OCI-LY3 (cell line): ENCODE data around the gene YBX1.

Experiments used
- H2AFZ ChIP-seq: fragments of 200-600, 300-600 bp; shearing (Covaris generic); 2 replicates; pipeline ENCODE4 v1.6.0; 2014; ENCODE audit warnings: antibody characterized with exemption, low read depth, low read length
- H3K27ac ChIP-seq: fragments of 200-600, 300-600 bp; sonication (generic); 2 replicates; pipeline ENCODE4 v1.5.1; 2014; ENCODE audit warnings: mild to moderate bottlenecking, low read length, moderate library complexity, mixed read lengths
- H3K27me3 ChIP-seq: fragments of 200-600, 300-600 bp; sonication (generic); 2 replicates; pipeline ENCODE4 v1.6.1; 2014; ENCODE audit warnings: low read depth, low read length, mixed read lengths
- H3K36me3 ChIP-seq: fragments of 200-600, 300-600 bp; sonication (generic); replicated peaks from 2 replicates; pipeline ENCODE3; 2014; ENCODE audit warnings: low read depth, low read length, mixed read lengths
- H3K4me1 ChIP-seq: fragments of 300-600, 200-600 bp; sonication (generic); 2 replicates; pipeline ENCODE4 v1.6.1; 2014; ENCODE audit warnings: low read length, mixed read lengths
- H3K4me2 ChIP-seq: fragments of 200-600, 300-600 bp; sonication (generic); 2 replicates; pipeline ENCODE4 v1.6.1; 2014; ENCODE audit warnings: low read length, mixed read lengths
- H3K4me3 ChIP-seq: fragments of 300-600, 200-600 bp; sonication (generic); 2 replicates; pipeline ENCODE4 v1.5.1; 2014; ENCODE audit warnings: antibody characterized with exemption, mild to moderate bottlenecking, low read length, moderate library complexity
- H3K79me2 ChIP-seq: fragments of 300-600, 200-600 bp; shearing (Covaris generic); 2 replicates; pipeline ENCODE4 v1.6.1; 2014; ENCODE audit warnings: mild to moderate bottlenecking, low read length, mixed read lengths
- H3K9ac ChIP-seq: fragments of 300-600, 200-600 bp; shearing (Covaris generic); 2 replicates; pipeline ENCODE4 v1.6.0; 2014; ENCODE audit warnings: mild to moderate bottlenecking, low read length, moderate library complexity
- H3K9me3 ChIP-seq: fragments of 200-600, 300-600 bp; shearing (Covaris generic); 2 replicates; pipeline ENCODE4 v1.6.1; 2014; ENCODE audit warnings: low read length, mixed read lengths; ENCODE audit not compliant: insufficient read depth
- H4K20me1 ChIP-seq: fragments of 200-600, 300-600 bp; sonication (generic); 2 replicates; pipeline ENCODE4 v1.6.1; 2016; ENCODE audit warnings: low read length, mixed read lengths; ENCODE audit not compliant: insufficient read depth
- EZH2phosphoT487 ChIP-seq: fragments of 200-600 bp; shearing (Covaris generic); IDR thresholded peaks from 2 replicates; pipeline ENCODE4 v1.6.1; 2018; ENCODE audit warnings: antibody characterized with exemption, mixed run types, low read depth
- TF ChIP-seq, protein P1 (sequence below): fragments of 200-600, 300-600 bp; sonication (generic); IDR thresholded peaks from 2 replicates; pipeline ENCODE4 v1.5.1; 2014; ENCODE audit warnings: antibody characterized with exemption, low read length, low read depth

YBX1 gene

DNA sequence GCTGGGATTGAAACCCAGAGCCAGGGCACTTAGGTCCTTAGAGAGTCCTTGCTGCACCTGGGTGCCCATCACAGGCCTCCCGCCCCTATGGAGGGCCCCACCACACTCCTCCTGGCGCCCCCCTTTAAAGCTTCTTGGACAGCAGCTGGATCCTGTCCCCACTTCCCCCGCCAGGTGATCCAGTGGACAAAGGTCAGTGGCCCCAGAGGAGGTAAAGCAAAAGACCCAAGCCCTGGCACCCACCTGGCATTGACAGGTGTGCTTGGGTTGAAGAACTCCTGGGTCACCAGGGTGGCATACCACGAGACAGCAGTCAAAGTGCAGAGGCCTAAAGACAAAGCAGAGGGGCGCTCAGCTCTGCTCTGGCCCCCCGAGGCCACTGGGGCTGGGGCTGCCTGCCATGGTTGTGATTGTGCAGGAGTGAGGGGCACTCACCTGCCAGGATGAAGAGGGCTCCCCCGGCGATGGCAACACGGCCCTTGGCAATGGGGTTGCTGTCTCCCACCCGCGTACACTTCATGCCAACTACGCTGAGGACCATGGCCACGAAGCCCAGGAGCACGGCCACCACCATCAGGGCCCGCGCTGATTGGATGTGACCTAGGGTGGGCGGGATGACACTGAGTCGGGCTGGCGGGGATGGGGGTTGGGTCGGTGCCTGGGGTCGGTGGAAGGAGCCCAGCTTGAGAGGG lies 55.9 kb downstream of the YBX1 start:
- TF ChIP-seq EZH2phosphoT487 = no peak
- TF ChIP-seq, protein P1, sequence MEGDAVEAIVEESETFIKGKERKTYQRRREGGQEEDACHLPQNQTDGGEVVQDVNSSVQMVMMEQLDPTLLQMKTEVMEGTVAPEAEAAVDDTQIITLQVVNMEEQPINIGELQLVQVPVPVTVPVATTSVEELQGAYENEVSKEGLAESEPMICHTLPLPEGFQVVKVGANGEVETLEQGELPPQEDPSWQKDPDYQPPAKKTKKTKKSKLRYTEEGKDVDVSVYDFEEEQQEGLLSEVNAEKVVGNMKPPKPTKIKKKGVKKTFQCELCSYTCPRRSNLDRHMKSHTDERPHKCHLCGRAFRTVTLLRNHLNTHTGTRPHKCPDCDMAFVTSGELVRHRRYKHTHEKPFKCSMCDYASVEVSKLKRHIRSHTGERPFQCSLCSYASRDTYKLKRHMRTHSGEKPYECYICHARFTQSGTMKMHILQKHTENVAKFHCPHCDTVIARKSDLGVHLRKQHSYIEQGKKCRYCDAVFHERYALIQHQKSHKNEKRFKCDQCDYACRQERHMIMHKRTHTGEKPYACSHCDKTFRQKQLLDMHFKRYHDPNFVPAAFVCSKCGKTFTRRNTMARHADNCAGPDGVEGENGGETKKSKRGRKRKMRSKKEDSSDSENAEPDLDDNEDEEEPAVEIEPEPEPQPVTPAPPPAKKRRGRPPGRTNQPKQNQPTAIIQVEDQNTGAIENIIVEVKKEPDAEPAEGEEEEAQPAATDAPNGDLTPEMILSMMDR = no peak
- peaks cover 7% of the 10 kb centered on the region for H3K4me1 ChIP-seq
- H3K27ac ChIP-seq = no peak overlapping the region
- H3K9ac ChIP-seq = no peak overlapping the region
- no peaks in the 10 kb centered on the region for H3K79me2 ChIP-seq
- H3K27me3 ChIP-seq = no peaks in the 10 kb centered on the region
- no peaks in the 10 kb centered on the region for H3K36me3 ChIP-seq
- no peak overlapping the region for H2AFZ ChIP-seq
- H3K4me3 ChIP-seq = no peak overlapping the region
- no peaks in the 10 kb centered on the region for H3K9me3 ChIP-seq
- no peaks in the 10 kb centered on the region for H4K20me1 ChIP-seq
- H3K4me2 ChIP-seq = no peak overlapping the region

DNA sequence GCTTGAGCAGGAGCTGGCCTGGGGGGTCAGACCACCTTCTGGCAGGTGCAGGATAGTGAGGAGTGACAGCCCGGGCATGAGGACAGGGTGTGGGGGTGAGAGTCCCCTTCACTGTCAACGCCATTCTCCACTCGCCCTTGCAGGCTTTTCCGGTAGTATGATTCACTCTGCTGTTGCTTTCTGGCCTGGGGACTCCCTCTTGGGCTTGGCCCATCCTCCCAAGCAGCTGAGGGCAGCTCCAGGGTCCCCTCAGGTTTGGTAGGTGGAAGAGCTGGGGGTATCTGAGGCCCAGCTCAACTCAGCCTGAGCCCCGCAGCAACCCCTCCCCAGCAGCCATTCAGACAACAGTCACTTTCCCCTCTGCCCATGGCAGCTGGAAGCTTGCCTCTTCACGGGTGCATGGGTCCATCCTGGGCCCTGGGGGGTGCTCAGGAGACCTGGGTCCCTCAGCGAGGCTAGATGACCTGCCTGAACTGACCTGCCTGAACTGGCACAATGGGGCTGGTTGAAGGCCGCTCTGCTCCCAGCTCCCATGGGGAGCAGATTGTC lies 56.5 kb downstream of the YBX1 start:
- no peak overlapping the region for H3K27ac ChIP-seq
- H3K27me3 ChIP-seq = no peaks in the 10 kb centered on the region
- H3K9ac ChIP-seq = no peak overlapping the region
- no peaks in the 10 kb centered on the region for H3K79me2 ChIP-seq
- no peaks in the 10 kb centered on the region for H3K36me3 ChIP-seq
- H3K9me3 ChIP-seq = no peaks in the 10 kb centered on the region
- no peak for TF ChIP-seq EZH2phosphoT487
- TF ChIP-seq, protein P1 = no peak
- no peaks in the 10 kb centered on the region for H4K20me1 ChIP-seq
- no peak overlapping the region for H3K4me3 ChIP-seq
- H3K4me1 ChIP-seq = peaks cover 7% of the 10 kb centered on the region
- no peak overlapping the region for H2AFZ ChIP-seq
- no peak overlapping the region for H3K4me2 ChIP-seq

DNA sequence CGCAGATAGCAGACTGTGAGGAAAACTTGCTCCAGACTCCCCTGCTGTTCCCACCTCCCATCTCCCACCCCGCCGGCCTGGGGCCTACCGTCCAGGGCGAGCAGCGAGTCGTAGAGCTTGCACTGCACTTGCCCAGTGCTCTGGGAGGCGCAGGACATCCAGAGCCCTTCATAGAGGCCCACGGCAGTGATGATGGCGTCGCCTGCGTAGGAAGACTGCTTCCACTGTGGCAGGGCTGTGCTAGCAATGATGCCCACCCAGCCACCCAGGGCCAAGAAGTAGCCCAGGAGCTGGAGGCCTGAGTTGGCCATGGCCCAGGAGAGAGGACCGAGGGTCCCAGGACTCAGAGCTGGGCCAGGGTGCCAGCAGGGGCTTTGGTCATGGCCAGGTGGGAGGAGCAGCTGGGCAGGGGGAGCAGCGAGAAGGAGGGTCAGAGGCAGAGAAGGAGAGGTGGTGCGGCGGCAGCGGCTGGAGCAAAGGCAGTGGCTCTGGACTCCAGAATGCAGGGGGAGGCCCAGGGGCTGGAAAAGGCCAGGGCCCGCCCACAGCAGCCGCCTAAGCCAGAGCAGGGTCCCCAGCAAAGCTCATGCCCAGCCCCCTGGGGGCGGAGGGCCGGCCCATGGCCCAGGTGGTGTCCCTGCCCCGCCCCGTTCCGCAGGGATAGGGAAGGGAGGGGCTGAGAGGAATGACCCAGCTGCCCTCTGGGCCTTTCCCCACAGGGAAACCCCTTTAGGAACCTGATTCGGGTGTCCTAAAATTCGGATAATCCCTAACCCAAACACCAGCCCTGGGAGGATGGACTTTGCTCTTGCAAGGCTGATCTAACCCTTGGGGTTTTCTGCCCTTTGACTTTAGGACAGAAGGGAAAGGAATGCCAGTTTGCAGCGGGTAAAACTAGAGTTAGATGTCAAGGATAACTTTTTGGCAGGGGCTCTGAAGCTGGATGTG lies 57.8 kb downstream of the YBX1 start, which contains the start of gene CLDN19:
TSS of gene CLDN19 (minus strand) at position 484 of the 948 bp plus-strand sequence. CDS start at position 311, 173 bp downstream.
- no peak within 1 kb of the TSS for H3K4me2 ChIP-seq
- H3K4me3 ChIP-seq = no peak within 1 kb of the TSS
- H3K79me2 ChIP-seq = no peaks in the 10 kb centered on the region
- no peaks in the 10 kb centered on the region for H4K20me1 ChIP-seq
- H3K27ac ChIP-seq = no peak within 1 kb of the TSS
- H3K36me3 ChIP-seq = no peaks in the 10 kb centered on the region
- no peak within 1 kb of the TSS for H2AFZ ChIP-seq
- H3K4me1 ChIP-seq = peaks cover 7% of the 10 kb centered on the region
- TF ChIP-seq, protein P1 = no peak
- no peak for TF ChIP-seq EZH2phosphoT487
- H3K9me3 ChIP-seq = no peaks in the 10 kb centered on the region
- H3K9ac ChIP-seq = no peak within 1 kb of the TSS
- no peaks in the 10 kb centered on the region for H3K27me3 ChIP-seq
